RWPE2 (cell line): ENCODE data around the gene MRFAP1L1.
"Not testable (repeated sequence)": the region's sequence is repeated elsewhere in the genome, so short reads cannot be mapped to it uniquely, and the experiment has no call there.

ENCODE experiments used
- ATAC-seq: fragments of 200-7000 bp; cut with Tn5 transposase; 3 replicates; pipeline ENCODE4 v1.9.1; 2021; ENCODE audit warnings: low read depth
- DNase-seq: peaks from one replicate; pipeline ENCODE4 v3.0.0-alpha.2; 2020; ENCODE audit warnings: low spot score
- H3K27ac ChIP-seq: fragments of 450-650 bp; 2 replicates; pipeline ENCODE4 v1.5.1; 2017; ENCODE audit warnings: mild to moderate bottlenecking; ENCODE audit not compliant: poor library complexity, severe bottlenecking
- H3K27me3 ChIP-seq: fragments of 250-450 bp; sonication (Bioruptor Pico); 2 replicates; pipeline ENCODE4 v1.5.1; 2021; ENCODE audit warnings: mild to moderate bottlenecking, moderate library complexity; ENCODE audit not compliant: insufficient read depth, poor library complexity, severe bottlenecking
- H3K36me3 ChIP-seq: fragments of 250-450 bp; sonication (Bioruptor Pico); 2 replicates; pipeline ENCODE4 v1.5.1; 2020; ENCODE audit warnings: low read depth, mild to moderate bottlenecking, moderate library complexity
- H3K4me1 ChIP-seq: fragments of 250-450 bp; sonication (Bioruptor Pico); 2 replicates; pipeline ENCODE4 v1.5.1; 2021; ENCODE audit warnings: mild to moderate bottlenecking, moderate library complexity; ENCODE audit not compliant: insufficient read depth, poor library complexity, severe bottlenecking
- H3K4me3 ChIP-seq: fragments of 250-450 bp; sonication (Bioruptor Pico); 2 replicates; pipeline ENCODE4 v1.5.1; 2021; ENCODE audit warnings: mild to moderate bottlenecking, moderate library complexity; ENCODE audit not compliant: severe bottlenecking
- H3K9me3 ChIP-seq: fragments of 250-450 bp; sonication (Bioruptor Pico); 2 replicates; pipeline ENCODE4 v1.5.1; 2021; ENCODE audit warnings: mild to moderate bottlenecking, moderate library complexity; ENCODE audit not compliant: severe bottlenecking
- CTCF ChIP-seq: fragments of 450-650 bp; IDR thresholded peaks from one replicate; pipeline ENCODE4 v1.5.1; 2017; ENCODE audit warnings: mild to moderate bottlenecking, moderate library complexity; ENCODE audit not compliant: poor library complexity, severe bottlenecking

Gene MRFAP1L1

GRCh38 chr4:6709230-6710114 lies at the start of gene MRFAP1L1:
TSS of gene MRFAP1L1 (minus strand) at chr4:6709865. CDS start at chr4:6709629, 236 bp downstream.
- Histone ChIP-seq H3K4me3 (peak within 1 kb of the TSS; percentile 63), H3K4me1 (peaks cover 8% of the 10 kb centered on the region), H3K36me3 (peaks cover 18% of the 10 kb centered on the region), H3K27me3 (no peaks in the 10 kb centered on the region), H3K9me3 (no peaks in the 10 kb centered on the region), H3K27ac (peak within 1 kb of the TSS; percentile 56)
- DNase-seq (peak; percentile 96), ATAC-seq (peak; percentile 82)
- TF ChIP-seq CTCF = peak; percentile 12

GRCh38 chr4:6758728-6759127 lies 49.1 kb upstream of the MRFAP1L1 start:
- DNase-seq (no peak), ATAC-seq (no peak)
- Histone ChIP-seq H3K4me1 (peaks cover 16% of the 10 kb centered on the region), H3K4me3 (no peak overlapping the region), H3K36me3 (no peaks in the 10 kb centered on the region), H3K27ac (no peak overlapping the region), H3K9me3 (no peaks in the 10 kb centered on the region), H3K27me3 (no peaks in the 10 kb centered on the region)
- TF ChIP-seq CTCF = no peak

- DNase-seq, H3K36me3 ChIP-seq, H3K4me3 ChIP-seq, H3K27me3 ChIP-seq, ATAC-seq, H3K4me1 ChIP-seq, H3K27ac ChIP-seq, H3K9me3 ChIP-seq: not testable (repeated sequence)
Measured at GRCh38 chr4:6756345-6756744, 46.7 kb upstream of the MRFAP1L1 start.

- Histone ChIP-seq H3K4me3 (no peak overlapping the region), H3K27me3 (no peaks in the 10 kb centered on the region), H3K27ac (no peak overlapping the region), H3K4me1 (peaks cover 7% of the 10 kb centered on the region), H3K9me3 (no peaks in the 10 kb centered on the region), H3K36me3 (no peaks in the 10 kb centered on the region)
- ATAC-seq = no peak
- no peak for DNase-seq
- no peak for TF ChIP-seq CTCF
Measured at GRCh38 chr4:6755088-6755753, 45.6 kb upstream of the MRFAP1L1 start.

- DNase-seq = no peak
- H3K27ac ChIP-seq = no peak overlapping the region
Measured at GRCh38 chr4:6754481-6755087, 44.9 kb upstream of the MRFAP1L1 start.

More at GRCh38 chr4:6754481-6755087, 44.9 kb upstream of the MRFAP1L1 start:
- H3K36me3 ChIP-seq = no peaks in the 10 kb centered on the region
- H3K27me3 ChIP-seq = no peaks in the 10 kb centered on the region
- no peaks in the 10 kb centered on the region for H3K9me3 ChIP-seq
- TF ChIP-seq CTCF = no peak
- peaks cover 7% of the 10 kb centered on the region for H3K4me1 ChIP-seq
- no peak overlapping the region for H3K4me3 ChIP-seq
- no peak for ATAC-seq
